Activated CD4-positive, alpha-beta T cell treated with anti-CD3 and anti-CD28 coated beads, Interleukin-2, amount 50 U/mL, for 1 hour (primary cell): ENCODE measurements around the gene DPY19L1.
A peak's percentile ranks its signal among the peaks of the same experiment; 100 is the strongest.
"Not testable (repeated sequence)": the region's sequence is repeated elsewhere in the genome, so short reads cannot be mapped to it uniquely, and the experiment has no call there.

Experiments
- DNase-seq: peaks from one replicate; pipeline ENCODE4 v3.0.0-alpha.2; 2020

The DPY19L1 gene

DNA sequence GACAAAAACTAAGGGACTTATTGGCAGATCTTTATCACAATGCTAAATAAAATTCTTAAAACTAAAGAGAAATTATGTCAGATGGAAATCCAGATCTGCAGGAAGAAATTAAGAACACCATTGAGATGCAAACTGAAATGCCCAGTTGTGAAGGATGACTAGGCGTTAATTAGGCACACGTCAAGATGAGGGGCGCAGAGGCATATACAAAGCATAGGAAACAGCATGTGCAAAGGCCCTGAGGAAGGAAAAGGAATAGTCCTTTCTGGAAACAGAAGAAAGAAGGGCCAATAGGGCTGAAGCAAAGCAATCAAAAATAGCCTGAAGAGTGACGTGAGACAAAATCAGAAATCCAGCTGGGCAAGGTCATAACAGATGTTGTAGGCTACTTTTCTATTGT lies 53.1 kb downstream of the DPY19L1 start:
- DNase-seq = not testable (repeated sequence)

DNA sequence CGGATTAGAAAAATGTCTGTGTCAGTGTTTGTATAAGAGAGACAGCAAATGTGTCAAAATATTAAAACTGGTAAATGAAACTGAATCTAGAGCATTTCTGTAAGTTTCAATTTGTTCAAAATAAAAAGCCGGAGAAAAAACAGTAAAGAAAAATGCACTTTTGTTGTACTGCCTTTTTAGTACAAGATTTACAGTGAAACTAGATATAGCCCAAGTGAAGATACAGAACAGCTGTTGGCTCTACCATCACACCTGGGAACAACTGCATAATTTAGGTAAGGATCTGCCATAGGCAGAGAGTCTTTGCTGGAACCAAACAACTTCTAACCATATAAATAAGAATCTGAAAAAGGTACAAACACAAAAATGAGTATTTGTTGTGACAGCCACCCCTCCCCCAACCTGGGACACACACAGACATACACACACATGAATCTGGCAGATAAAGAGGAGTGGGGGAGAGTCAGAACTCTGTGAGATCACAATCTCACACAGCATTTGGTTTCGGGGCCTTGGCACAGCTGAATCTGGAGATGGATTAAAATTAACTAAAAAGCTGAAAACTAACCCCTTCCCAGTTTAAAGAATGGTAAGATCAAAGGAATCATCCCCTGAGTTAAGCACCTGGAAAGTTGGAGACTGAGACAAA lies 54.8 kb downstream of the DPY19L1 start:
- no peak for DNase-seq

DNA sequence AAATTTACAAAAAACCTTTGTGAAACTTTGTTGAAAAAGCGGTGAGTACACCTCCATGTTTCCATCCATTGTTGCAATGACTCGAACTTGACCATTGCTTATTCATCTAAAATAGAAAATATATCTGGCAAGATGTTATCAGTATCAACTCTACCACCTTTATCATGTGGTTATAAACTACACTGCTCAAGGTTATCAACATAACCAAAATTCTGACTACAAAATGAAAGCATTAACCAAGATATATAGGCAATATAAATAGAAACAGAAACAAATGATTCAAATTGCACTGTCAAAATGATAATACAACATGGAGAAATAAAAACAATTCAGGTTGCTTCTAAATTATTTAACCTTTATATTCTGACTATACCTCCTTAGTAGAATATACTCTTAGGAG lies 58.2 kb downstream of the DPY19L1 start:
- not testable (repeated sequence) for DNase-seq

DNA sequence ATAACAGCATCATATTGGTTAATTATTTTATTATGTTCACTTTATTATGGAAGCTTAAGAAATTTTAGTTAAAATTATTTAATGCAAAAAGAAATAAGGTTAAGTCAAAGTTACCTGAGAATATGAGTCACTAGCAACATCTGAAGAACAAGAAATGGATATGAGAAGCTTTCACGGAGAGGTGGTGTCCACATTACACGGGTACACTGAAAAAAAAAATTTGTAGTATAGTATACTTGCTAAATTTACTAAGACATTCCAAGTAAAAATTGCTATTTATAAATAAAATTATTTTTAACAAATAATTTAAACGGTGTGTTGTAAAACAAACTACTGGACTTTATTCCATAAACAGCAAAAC lies 63.9 kb downstream of the DPY19L1 start:
- DNase-seq = no peak

DNA sequence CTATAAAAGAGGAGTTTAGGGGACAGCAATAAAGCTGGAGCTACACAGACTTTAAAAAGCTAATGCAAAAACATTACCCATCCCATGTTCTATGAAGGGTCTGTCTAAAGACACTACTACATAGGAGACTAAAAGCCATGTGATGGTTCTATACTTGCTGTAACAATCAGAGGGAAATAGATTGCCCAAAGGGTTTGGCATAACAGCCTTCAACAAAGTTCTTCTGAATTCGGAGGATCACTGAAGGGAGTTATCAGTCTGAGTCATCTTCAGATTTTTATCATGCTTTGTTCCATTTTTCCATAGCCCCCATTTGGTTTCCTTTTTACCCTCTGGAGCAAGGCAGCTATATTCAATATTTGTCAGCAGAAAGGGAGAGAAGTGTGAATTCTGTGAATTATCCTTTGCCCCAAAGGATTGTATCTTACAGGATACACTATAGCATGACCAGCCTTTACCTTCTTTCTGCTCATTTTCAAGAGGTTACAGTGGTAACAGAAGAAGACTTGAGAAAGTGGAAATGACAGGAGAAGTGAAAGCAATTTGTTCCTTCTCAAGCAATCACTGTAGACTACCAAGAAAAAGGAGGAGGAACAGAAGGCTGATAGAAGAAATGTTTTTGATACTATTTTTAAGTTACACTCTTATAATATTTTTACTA lies 64.4 kb downstream of the DPY19L1 start:
- DNase-seq = not testable (repeated sequence)

DNA sequence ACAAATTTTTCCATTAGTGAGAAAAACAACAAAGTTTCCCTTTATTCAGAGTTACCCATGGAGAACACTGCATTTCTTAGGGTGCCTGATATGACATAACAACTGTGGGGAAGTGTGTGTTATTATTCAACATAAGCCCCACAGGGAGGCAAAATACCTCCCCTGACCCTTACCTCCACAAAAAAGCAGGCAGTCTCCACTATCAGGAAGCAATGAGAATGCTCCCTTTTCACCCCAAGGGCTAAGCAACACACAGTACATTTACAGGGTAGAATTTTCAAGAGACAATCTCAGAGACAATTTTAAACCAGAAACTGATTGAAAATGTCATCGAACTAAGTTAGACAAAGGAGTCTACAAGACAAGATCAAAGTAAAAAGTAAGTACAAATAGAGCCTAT lies 69.5 kb downstream of the DPY19L1 start:
- DNase-seq = not testable (repeated sequence)

DNA sequence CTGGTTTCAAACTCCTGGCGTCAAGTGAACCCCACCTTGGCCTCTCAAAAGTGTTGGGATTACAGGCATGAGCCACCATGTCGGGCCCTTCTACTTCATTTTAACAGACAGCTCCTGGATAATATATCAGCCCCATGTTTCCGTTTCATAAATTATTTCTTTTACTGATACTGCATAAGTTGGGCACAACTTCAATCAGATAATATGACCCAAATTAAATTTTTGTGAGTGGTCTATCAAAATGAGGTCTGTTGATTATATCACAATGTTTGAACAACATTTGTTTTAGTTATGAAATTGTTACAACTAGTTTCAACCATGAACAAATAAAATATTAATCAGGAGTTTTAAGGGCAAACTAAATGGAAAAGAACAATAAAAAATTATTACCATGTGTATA lies 70.8 kb downstream of the DPY19L1 start:
- DNase-seq = not testable (repeated sequence)

DNA sequence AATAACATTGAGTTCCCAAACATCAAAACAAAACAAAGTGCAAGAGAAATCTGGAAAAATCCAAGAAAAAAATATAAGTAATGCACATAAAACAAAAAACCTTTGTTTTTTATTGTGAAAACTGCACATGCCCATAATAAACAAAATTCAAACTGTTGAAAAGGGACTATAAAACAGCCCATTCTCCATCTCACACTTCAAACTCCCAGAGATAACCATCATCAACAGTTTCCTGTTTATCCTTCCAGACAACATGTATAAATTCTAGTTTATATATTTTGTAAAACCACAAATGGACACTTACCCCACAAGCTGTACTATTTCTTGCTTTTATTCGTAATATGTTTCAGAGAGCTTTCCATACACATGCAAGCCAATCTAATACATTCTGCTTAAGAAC lies 79.3 kb downstream of the DPY19L1 start:
- DNase-seq = no peak

DNA sequence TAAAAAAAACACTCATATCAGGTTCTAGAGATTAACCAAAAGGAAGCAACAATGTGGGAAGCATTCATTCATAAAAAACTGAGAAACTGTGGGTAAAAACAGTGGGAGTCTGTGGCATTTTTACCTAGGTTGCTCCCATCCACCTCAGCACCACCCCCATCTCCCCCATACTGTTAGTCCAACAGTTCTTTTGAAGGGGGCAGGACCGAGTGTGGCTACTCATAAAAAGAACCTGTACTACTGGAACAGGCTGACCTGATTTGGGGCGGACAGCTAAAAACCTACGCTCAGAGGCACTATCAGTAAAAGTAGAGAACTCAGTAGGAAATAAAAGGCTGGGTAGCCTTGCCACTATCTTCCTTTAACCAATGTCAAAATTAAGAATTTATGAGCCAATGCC lies 84.5 kb downstream of the DPY19L1 start:
- DNase-seq = no peak

DNA sequence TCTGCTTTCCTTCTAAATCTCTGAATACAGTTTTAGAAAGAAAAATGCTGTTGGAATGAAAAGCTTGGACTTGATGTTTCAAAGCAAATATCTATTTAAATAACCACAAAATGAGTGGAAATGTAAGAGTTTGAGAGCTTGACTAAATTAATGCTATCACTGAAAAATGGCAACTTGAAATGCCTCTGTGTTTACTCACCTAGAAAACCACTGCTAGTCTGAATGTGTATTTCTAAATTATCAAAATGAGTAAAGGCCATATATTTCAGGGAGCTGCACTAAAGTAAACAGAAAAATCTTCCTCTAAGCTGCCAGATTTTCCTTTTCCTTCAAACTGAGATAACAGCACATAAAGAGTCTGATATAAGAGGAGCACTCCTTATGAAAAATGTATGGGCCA lies 87.9 kb downstream of the DPY19L1 start:
- DNase-seq = no peak

DNA sequence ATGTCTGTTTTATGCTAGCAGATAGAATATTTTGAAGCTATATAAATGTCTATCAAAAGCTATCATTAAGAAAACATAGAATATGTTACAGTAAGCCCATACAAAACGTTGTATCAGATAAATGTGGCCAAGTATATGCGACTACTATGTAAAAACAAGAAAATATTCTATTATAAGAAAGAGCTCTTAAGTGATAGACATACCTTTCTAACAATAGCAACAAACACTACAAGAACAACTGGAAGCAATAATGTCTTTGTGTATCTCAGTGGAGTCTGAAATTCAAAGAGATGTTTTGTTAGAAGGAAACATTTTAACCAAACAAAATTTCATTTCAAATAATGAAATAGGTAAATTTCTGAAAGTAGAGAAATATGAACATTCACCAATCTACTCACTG lies 89.9 kb downstream of the DPY19L1 start:
- not testable (repeated sequence) for DNase-seq

DNA sequence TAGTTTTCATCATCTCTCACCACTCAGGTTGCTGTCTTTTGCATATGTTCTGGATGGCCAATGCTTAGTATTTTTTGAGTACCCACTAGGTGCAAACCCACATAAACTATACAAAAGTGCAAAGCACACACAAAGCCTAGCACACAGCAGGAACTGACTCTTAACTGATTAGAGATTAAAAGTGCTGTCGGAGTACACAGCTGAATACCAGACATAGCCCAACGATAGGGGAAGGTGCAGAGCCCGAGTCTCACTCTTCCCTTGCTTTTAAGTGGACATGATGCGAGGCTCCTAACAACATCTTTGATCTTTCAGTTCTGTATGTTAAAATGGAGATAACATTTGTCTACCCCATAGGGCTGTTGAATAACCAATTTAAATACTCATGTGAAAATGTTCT lies 90.8 kb downstream of the DPY19L1 start:
- no peak for DNase-seq

DNA sequence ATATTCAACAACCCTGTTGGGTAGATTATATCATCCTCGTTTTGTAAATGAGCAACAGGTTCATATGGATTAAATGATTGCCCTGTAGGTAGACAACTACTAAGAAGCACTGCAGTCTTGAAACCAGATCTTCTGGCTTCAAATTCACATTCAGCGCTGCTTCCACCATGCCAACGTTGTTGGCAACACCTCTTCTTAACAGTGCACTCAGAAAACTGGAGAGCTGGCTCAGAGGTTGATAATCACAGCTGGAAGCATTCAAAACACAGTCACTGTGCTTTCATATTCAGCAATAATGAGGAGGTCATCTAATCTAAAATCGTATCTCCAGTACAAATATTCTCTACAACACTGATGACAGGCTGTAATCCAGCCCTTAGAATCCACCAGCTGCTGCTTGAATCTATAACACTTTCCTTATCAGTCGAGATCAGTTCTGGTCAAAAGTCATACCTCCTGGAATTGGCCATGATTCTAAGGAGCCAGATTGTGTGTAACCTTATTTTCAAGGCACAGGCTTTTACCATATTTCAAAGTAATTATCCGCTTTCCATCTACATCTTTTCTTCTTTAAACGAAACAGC lies 91.3 kb downstream of the DPY19L1 start:
- not testable (repeated sequence) for DNase-seq

DNA sequence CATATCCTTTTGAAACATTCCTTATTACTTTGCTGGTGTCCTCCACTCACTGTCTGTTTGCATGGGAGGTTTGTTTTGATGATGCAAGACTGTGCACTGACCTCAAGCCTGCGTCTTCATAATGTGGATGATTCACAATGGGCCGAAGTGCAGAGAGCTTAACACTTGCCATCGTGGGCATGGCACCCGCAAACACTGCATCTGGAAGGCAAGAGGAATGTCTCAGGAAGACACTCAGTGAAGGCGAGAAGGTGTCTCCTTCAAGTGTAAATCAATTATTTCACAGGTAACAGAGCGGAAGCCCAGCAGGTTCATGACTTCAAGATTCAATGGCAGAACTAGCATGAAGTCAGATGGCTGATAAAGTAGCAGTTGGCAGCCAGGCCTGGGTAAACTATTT lies 98.1 kb downstream of the DPY19L1 start:
- DNase-seq = no peak

DNA sequence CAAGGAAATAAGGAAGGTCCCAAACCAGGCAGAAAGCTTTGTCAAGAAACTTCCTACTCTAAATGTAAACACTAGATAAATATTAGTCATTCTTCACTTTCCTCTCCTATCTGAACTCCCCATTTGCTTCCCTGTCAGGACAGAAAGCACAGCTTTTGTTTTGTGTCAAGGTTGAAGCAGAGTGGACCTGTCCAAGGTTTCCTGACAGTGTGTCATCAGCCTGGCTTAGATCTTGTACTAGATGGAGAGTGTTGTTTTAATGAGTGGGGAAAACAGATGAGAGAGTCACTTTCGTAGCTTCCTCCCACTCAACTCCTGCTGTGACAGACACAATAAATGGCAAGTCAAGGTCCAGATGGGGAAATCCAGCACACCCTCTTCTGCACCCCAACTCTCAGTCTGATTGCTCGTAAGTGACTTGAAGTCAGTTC lies 101.5 kb downstream of the DPY19L1 start:
- not testable (repeated sequence) for DNase-seq

DNA sequence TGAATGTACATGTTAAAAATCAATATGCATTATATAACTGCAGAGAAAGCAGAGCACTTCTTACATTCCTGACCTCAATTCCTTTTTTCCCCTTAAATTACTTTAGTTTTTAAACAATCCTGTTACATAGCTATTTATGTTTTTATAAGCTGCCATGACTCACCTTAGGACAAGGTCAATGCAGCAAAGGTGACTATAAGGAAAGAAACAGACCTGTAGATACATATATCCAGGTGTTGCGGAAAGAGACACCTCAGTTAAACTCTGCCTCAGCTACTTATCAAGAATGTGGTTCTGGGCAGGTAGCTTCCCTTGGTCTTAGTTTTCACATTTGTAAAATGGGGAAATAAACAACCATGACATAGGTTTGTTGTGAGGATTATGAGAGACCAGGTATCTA lies 105.5 kb downstream of the DPY19L1 start:
- no peak for DNase-seq

DNA sequence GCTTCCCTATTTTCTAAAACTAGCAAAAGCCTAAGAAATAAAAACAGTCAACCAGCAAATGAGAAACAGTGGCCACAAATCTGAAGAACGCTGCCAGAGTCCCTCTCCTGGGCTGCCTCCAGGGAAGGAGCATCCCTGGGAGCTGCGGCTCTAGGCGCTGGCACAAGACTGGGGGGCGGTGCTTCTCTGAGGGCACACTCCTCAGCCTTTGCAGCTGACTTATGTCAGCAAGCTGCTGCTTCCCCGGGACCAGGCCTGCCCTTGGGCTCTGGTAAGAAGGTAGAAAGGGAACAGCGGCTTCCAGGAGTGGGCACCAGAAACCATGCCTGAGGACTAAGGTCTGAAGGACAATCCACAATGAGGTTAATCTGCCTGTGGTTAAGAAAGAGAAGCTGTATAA lies 107.5 kb downstream of the DPY19L1 start:
- not testable (repeated sequence) for DNase-seq

DNA sequence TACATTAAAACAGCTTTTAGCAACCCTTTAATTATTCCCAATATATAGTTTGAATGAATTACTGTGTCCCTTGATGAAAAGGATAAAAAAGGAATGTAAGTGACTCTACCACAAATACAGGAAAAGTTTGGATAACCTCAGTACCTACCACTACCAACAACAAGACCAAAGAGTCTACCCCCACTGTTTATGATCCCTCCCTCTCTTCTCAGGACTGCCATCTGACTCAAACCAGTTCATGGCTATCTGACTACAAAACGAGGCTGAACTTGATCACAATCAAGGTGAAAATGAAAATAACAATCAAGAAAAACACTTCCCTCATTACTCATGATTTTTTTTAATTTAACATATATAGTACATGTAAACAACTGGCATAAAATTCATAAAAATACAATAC lies 108.7 kb downstream of the DPY19L1 start:
- DNase-seq = no peak

DNA sequence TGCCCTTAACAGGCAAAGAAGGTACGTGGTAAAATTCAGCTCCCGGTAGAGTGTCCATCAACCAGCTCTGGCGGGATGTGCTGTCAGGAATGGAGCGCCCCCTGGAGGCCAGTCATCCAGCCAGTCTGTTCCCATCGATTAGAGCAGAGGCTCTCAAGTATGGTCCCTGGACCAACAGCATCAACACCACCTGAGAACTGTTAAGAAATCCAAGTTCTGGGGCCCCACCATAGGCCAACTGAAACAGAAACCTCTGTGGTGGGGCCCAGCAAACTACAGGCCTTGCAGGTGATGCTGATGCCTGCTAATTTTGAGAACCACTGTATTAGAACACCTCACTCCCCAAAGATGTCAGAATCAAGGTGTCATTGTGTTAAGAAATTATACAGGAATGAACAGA lies 109.2 kb downstream of the DPY19L1 start:
- peak; percentile 36 for DNase-seq

DNA sequence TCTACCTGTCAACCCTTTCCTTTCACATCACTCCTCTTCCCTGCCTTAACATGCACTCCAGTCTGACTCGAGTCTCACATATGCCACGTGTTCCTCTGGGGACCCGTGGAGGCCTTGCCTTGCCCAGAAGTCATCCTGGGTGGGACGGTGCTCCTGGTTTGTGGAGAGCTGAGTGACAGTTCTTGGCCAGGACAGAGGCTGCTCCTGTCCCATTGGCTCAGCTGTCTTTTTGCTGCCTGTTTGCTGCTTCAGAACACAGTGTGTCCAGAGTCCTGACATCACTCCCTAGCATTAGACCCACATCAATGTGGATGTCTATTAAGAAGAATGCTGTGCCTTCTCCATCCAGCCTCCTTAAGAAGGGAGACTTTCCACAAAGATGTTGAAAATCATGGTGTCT lies 116.8 kb downstream of the DPY19L1 start:
- not testable (repeated sequence) for DNase-seq

DNA sequence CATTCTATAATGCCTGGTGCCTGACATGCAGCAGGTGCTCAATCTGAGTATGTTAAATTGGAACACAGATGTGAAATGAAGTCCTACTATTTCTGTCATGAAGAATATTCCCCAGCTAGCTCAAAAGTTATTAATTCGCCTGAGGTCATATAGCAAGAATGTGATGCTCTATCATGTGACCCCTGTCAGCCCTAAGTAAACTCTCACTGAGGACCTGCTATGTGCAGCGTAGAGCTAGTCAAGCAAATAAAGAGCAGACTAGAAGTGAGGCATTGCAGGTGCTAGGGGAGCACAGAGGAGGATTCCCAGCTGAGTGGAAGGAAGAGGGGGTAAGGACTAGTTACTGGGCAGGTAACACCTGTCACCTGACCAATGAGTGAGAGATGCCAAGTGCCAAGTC lies 118.2 kb downstream of the DPY19L1 start:
- not testable (repeated sequence) for DNase-seq

DNA sequence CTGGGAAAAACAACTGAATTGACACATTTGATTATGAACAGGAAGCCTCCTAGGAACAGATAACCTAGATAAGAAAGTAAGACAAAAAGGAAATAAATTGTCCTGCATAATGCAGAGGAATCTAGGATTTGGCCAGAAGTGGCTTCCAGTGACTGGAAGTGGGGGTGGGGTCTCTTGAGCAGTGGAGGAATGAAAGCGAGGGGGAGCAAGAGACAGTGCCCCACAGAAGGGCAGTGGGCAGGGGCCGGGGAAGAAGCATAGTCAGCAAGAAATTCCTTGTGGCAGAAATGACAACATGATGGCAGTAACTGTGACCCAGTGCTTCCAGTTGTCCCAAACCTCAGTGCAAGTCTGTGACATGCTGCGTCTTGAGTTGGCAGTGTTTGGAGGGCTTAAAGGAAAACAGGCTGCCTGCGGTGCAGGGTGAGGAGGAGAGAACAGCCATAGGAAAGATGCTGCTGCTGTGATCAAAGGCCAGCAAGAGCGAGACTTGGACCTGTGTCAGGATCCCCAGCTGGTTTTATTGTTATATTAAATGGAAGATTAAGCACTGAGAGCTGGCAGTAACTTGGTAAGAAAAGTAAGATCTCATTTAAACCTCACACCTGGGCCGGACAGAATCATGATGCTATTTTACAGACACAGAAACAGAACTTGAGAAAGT lies 119.0 kb downstream of the DPY19L1 start:
- DNase-seq = not testable (repeated sequence)

DNA sequence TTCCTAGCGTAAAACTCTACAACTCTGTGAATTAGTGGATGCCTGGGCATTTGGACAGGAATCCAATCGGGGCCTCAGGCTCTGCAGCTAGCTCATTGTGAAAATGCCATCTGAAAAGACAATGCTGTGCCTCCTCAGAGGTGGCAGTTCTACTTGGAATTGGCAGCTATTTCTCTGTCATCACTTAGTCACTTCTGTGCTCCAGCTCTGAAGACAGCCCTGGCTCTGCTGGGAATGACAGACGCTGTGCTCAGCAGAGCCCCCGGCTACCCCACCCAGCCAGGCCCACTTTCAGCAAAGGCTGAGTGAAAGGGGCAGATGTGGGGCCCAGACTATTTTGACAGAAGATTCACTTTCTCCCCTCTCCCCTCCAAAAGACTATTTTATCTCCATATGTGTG lies 119.8 kb downstream of the DPY19L1 start:
- DNase-seq = not testable (repeated sequence)

DNA sequence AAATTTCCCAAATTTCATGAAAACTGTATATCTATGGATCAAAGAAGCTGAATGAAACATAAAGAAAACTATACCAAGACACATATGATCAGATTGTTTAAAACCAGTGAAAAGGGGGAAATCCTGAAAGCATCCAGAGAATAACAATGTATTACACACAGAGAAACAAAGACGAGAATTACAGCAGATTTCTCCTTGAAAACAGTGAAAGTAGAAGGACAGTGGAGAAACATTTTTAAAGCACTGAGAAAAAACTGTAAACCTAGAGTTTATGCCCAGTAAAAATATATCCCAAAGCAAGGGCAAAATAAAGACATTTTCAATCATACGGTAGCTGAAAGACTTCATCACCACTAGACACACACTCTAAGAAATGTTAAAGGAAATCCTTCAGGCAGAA lies 121.0 kb downstream of the DPY19L1 start:
- no peak for DNase-seq
